Natural killer cell (primary cell): ENCODE data around the gene SART1. TPM values are rescaled to one million over a fixed set of nuclear protein-coding genes. Genes with fewer than 3 reads are reported as not detected.

Experiments used
- ATAC-seq, 3 donors: fragments of 150-1000 bp in 2 of 3; fragments of 200-7000 bp in 1 of 3; cut with Tn5 transposase; 1 replicate in 1 of 3; 2 replicates in 2 of 3; pipeline ENCODE4 v1.10.0; 2021; ENCODE audit warnings: mild to moderate bottlenecking in 2 of 3, moderate library complexity in 2 of 3
- DNase-seq, 2 donors: peaks; one replicate each; pipeline versions ENCODE4 v3.0.0 to v3.0.0-alpha.2; 2013 to 2021; ENCODE audit warnings: mixed read lengths in 1 of 2
- H3K27ac ChIP-seq: one replicate; pipeline ENCODE4 v1.5.1; 2013; ENCODE audit warnings: mild to moderate bottlenecking, low read length
- H3K27me3 ChIP-seq: one replicate; pipeline ENCODE4 v1.6.1; 2013; ENCODE audit warnings: low read length; ENCODE audit not compliant: control insufficient read depth, insufficient read depth
- H3K36me3 ChIP-seq: one replicate; pipeline ENCODE4 v1.6.1; 2013; ENCODE audit warnings: low read length; ENCODE audit not compliant: control insufficient read depth, insufficient read depth
- H3K4me1 ChIP-seq: one replicate; pipeline ENCODE4 v1.6.1; 2013; ENCODE audit warnings: low read length; ENCODE audit not compliant: control insufficient read depth, insufficient read depth
- H3K4me3 ChIP-seq: one replicate; pipeline ENCODE4 v1.5.1; 2013; ENCODE audit warnings: low read length
- H3K9me3 ChIP-seq: one replicate; pipeline ENCODE4 v1.6.1; 2013; ENCODE audit warnings: low read length; ENCODE audit not compliant: control insufficient read depth, insufficient read depth
- H3K27ac Mint-ChIP-seq, 2 donors: one replicate each; pipeline ENCODE4 v1.8.0; 2022; ENCODE audit warnings: mild to moderate bottlenecking in 2 of 2, mixed read lengths in 2 of 2, moderate library complexity in 1 of 2
- H3K27me3 Mint-ChIP-seq, 2 donors: one replicate each; pipeline ENCODE4 v1.8.0; 2022; ENCODE audit warnings: low read depth in 2 of 2, mixed read lengths in 2 of 2
- H3K36me3 Mint-ChIP-seq: one replicate; pipeline ENCODE4 v1.8.0; 2022; ENCODE audit warnings: mixed read lengths
- H3K4me1 Mint-ChIP-seq, 2 donors: one replicate each; pipeline ENCODE4 v1.8.0; 2022; ENCODE audit warnings: mixed read lengths in 2 of 2
- H3K4me3 Mint-ChIP-seq: one replicate; pipeline ENCODE4 v1.8.0; 2022; ENCODE audit warnings: mild to moderate bottlenecking, moderate library complexity, mixed read lengths
- H3K9me3 Mint-ChIP-seq, 2 donors: one replicate each; pipeline ENCODE4 v1.8.0; 2022; ENCODE audit warnings: mixed read lengths in 2 of 2
- WGBS: methylation state at CpG from one replicate; pipeline ENCODE4 v1.1.7; 2013; ENCODE audit warnings: missing lambda C conversion rate; ENCODE audit not compliant: insufficient coverage; 5-methylcytosine and 5-hydroxymethylcytosine counted together
- intact Hi-C: fragments of 100-400 bp; cut with micrococcal nuclease; formaldehyde crosslinking; loops from one replicate; pipeline ENCODE4 v1.14.2; 2022
- total RNA-seq, 4 donors: library from RNA; stranded (reverse); fragments of 120-200 nt in 1 of 4; gene quantifications; one replicate each; pipeline versions ENCODE4 v1.2.3 to v1.2.4, GENCODE V29; 2013 to 2022
- TF ChIP-seq, protein P1 (sequence below): fragments of 200-600 bp; IDR thresholded peaks from one replicate; pipeline ENCODE4 v1.8.0; 2022; ENCODE audit warnings: antibody characterized with exemption

Gene SART1
- total RNA-seq, 3 donors from 2014 or later (not counting 1 experiment from before 2014, with no cell fraction given), result 103 to 123 (median 115) TPM

DNA sequence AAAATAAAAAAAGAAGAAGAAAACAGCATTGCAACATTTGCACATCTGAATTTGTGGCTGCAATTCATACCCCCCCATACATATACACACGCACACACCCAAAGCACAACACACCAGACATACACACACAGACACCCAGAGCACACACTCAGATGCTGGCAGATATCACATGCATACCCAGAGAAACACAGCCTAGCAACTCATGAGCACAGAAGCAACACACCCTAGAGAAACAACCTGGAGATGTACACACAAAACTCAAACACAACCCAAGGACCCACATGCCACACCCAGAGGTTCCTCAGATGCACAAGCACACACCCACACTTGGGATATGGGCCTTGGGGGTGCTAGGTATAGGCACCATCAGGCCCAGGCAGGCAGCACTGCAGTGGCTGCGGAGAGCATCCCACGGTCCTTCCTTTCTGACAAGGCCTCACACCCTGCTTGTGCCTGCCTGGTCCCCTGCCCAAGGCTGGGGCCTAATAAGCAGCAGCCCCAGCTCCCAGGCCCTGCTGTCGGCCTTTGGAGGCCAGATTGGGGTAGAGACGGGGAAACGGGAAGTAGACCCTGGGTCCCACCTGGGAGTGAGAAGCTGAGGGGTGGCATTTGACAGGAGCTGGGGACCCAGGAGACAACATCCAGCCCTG is 53.4 kb downstream of the SART1 start:
- H3K4me1 ChIP-seq, result peaks cover 6% of the 10 kb centered on the region
- H3K36me3 Mint-ChIP-seq, result no peaks in the 10 kb centered on the region
- no peak for DNase-seq
- no peaks in the 10 kb centered on the region for H3K36me3 ChIP-seq
- peaks cover 2 to 12% of the 10 kb centered on the region in 2 donors for H3K4me1 Mint-ChIP-seq
- no peak overlapping the region for H3K4me3 ChIP-seq
- intact Hi-C loops, result no loop called here
- H3K27ac Mint-ChIP-seq, result no peak overlapping the region
- no peaks in the 10 kb centered on the region for H3K9me3 ChIP-seq
- H3K9me3 Mint-ChIP-seq, result no peaks in the 10 kb centered on the region
- TF ChIP-seq, protein P1, sequence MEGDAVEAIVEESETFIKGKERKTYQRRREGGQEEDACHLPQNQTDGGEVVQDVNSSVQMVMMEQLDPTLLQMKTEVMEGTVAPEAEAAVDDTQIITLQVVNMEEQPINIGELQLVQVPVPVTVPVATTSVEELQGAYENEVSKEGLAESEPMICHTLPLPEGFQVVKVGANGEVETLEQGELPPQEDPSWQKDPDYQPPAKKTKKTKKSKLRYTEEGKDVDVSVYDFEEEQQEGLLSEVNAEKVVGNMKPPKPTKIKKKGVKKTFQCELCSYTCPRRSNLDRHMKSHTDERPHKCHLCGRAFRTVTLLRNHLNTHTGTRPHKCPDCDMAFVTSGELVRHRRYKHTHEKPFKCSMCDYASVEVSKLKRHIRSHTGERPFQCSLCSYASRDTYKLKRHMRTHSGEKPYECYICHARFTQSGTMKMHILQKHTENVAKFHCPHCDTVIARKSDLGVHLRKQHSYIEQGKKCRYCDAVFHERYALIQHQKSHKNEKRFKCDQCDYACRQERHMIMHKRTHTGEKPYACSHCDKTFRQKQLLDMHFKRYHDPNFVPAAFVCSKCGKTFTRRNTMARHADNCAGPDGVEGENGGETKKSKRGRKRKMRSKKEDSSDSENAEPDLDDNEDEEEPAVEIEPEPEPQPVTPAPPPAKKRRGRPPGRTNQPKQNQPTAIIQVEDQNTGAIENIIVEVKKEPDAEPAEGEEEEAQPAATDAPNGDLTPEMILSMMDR, result no peak
- 89% methylated on average over 6 of the region's 6 CpGs for WGBS
- no peak for ATAC-seq
- no peak overlapping the region for H3K4me3 Mint-ChIP-seq
- peaks cover 18% of the 10 kb centered on the region for H3K27me3 ChIP-seq
- H3K27me3 Mint-ChIP-seq, result peaks cover 4 to 7% of the 10 kb centered on the region in 2 donors
- H3K27ac ChIP-seq, result no peak overlapping the region

DNA sequence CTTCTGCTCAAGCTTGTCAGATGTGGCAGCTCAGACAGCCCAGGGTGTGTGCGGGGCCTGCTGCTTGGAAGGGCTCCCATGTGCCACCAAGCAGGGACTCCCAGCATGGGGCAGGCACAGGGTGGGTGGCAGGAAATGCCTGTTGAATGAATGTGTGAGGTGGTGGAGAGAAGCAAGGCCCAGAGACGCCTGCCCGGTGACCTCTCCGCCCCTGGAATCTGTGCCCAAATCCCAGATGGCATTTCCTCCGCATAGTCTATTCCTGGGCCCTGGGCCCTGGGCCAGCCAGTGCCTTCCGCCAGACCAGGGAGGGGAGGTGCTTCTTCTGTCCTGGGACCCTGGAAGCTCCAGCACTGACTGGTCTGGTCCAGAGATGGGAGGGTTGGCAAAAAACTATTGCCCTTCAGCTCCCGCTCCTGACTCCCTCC is 53.9 kb downstream of the SART1 start:
- TF ChIP-seq, protein P1, result no peak
- 97% methylated on average over 7 of the region's 7 CpGs for WGBS
- Mint-ChIP-seq H3K9me3 (no peaks in the 10 kb centered on the region), H3K4me1 (peaks cover 7 to 13% of the 10 kb centered on the region in 2 donors), H3K4me3 (no peak overlapping the region), H3K27ac (no peak overlapping the region), H3K36me3 (no peaks in the 10 kb centered on the region), H3K27me3 (peaks cover under 1 to 2% of the 10 kb centered on the region in 2 donors)
- peaks cover 12% of the 10 kb centered on the region for H3K4me1 ChIP-seq
- no peak overlapping the region for H3K27ac ChIP-seq
- intact Hi-C loops, result no loop called here
- DNase-seq (no peak), ATAC-seq (no peak)
- no peak overlapping the region for H3K4me3 ChIP-seq
- H3K36me3 ChIP-seq, result no peaks in the 10 kb centered on the region
- H3K9me3 ChIP-seq, result no peaks in the 10 kb centered on the region
- H3K27me3 ChIP-seq, result peaks cover 18% of the 10 kb centered on the region

DNA sequence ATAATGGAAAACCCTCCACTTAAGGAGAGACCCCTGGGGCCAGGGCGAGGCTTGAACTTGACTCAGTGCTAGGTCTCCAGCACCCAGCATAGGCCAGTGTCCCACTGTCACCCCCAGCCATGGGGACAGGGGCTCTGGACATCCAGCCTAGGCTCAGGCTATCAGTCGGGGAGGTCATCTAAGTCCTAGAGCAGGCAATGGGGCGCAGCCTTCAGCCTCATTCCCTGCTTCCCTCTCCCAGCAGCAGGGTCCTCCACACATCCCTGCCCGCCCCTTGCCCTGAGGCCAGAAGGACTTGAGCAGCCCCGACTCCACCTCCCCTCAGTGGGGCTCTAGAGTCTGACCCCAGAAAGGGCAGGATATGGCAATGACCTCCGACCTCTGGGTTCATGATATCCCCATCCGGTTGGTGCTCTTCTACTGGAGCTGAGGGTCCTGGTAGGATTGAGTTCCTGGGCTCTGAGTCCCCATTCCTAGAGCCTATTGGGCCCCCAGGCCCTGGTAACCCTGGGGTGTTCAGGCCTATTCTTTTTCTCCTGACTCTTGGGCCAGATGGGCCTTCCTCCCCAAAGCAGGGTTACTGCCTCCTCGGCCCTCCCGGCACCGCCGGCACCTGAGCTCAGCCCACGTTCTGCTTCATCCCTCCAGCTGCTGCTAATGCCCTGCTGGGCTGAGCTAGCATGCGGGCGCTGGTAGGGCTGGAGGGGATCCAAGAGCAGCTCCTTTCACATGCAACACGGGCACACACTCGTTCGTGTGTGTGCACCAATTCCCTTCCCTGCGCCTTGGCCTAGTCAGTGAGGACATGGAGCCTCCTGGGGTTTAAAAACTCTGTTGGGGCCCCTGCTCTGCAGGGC is 54.6 kb downstream of the SART1 start:
- H3K27me3 Mint-ChIP-seq, result no peaks in the 10 kb centered on the region
- DNase-seq, result no peak
- Histone ChIP-seq H3K9me3 (no peaks in the 10 kb centered on the region), H3K36me3 (no peaks in the 10 kb centered on the region), H3K27me3 (peaks cover 15% of the 10 kb centered on the region), H3K4me3 (no peak overlapping the region), H3K27ac (no peak overlapping the region), H3K4me1 (peaks cover 18% of the 10 kb centered on the region)
- no peak for ATAC-seq
- H3K36me3 Mint-ChIP-seq, result no peaks in the 10 kb centered on the region
- H3K4me1 Mint-ChIP-seq, result peaks cover 13 to 20% of the 10 kb centered on the region in 2 donors
- TF ChIP-seq, protein P1, result no peak
- H3K9me3 Mint-ChIP-seq, result no peaks in the 10 kb centered on the region
- peak overlapping the region in 1 of 2 donors; percentile 70 for H3K27ac Mint-ChIP-seq
- 92% methylated on average over 18 of the region's 18 CpGs for WGBS
- intact Hi-C loops, result no loop called here
- H3K4me3 Mint-ChIP-seq, result no peak overlapping the region
